ENCODE results near the gene TBX2.

Gene TBX2

DNA sequence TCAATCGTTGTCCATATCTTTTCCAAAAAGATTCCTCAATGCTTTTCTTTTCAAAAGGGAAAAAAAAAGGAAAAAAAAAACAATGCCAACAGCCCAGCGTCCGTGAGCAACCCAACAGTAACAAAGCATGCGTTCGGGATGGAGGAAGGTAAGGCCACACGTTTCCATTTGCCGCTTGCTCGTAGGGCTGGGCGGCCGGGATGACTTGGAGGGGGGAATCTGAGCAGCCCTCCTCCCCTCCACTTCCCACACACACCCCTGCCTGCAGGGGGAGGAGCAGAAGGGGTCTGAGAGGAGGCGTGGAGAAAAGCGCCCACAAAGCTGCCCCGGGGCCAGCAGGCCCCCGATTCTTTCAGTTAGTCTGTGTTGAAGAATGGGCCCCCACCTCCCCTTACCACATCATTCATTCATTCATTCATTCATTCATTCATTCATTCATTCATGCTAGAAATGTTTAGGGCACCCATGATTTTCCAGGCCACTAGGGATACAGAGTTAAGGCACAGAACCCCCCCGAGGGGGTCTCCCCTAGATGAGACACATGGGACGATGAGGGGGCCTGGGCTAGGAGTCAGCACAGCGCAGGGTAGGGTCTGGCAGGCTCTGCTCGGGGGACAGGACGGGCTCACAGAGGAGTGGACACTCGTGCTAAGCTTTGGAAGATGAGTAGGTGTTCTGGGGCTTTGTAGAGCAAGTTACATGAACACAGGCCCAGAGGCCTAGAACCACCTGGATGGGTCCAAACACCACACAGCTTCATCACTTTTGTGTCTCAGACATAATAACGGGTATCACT is 10.9 kb upstream of the TBX2 start:
- no peak for DNase-seq

DNA sequence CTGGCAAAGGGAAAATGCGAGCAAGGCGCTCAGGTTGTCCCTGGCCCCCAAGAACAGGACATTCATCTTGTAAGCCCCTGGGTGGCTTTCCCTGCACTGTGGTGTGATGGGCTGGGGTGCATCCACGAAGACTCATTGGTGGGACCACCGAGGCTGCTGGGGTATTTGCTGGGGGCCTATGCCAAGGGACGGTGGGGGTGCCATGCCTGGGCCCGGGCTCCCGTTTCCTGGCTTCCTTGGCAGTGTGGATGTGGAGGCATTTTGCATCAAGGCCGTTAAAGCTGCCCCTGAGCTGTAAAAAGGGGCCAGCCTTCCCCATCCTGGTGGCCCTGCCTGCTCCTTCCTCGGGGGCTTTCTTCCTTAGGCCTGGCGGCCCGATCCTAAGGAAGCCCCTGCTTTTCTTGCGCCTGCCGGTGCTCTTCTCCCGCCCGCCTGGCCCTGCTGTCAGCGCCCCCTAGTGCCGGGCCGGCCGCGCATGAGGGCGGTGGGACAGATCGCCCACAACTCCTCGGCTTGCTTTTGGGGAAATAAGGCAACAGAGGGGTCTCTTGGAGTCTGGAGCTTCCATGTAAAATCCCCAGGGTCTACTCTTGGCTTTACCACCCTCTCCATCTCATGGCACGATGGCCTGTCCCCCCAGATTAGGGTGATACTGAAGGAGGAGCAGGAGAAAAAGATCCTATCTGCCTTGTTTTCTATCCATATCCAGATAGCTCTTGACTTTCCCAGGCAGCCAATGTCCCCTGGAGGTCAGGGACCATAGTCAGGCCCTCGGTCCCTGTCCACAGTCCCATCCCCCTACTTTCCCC is 9.8 kb upstream of the TBX2 start:
- DNase-seq = peak; percentile 14

DNA sequence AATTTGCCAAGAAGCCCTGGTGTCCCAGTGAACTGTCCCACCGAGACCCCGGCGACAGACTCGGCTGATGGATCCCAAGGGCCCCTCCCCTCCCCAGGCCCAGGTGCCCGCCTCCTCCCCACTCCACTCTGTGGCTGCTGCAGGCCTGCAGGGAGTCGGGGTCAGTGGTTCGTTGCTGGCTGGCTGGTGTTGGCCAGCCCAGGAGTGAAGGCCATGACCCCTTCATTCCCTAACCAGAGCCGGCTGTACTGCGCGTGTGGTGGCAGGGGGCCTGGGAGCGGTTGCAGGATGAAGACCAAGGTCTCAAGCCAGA is 9.2 kb upstream of the TBX2 start:
- no peak for DNase-seq

DNA sequence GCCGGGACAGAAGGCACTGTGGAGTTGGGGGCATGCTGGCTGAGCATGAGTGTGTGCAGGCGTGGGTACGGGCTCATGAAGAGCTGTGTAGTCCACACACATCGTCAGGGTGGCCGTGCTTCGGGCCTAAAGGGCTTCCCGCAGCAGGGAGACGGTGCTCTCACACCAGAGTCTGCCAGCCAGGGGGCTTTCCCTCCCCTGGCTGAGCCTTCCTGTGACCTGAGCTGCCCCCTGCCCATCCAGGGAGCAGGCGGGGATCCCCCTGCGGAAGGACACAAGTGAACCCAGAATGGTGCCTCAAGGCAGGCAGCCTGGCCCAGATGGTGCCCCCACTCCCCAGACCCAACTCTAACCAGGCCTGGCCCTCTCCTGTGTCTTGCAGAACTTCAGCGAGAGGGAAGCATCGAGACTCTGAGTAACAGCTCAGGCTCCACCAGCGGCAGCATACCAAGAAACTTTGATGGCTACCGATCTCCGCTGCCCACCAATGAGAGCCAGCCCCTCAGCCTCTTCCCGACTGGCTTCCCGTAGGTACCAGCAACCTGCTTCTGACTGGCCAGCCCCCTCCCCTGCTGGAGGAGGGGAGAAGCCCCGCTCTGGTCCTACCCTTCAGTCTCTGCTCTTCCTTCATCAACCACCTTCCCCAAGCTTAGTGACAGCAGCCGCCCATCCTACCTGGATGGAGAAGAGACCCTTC is 7.9 kb upstream of the TBX2 start:
- DNase-seq = no peak

DNA sequence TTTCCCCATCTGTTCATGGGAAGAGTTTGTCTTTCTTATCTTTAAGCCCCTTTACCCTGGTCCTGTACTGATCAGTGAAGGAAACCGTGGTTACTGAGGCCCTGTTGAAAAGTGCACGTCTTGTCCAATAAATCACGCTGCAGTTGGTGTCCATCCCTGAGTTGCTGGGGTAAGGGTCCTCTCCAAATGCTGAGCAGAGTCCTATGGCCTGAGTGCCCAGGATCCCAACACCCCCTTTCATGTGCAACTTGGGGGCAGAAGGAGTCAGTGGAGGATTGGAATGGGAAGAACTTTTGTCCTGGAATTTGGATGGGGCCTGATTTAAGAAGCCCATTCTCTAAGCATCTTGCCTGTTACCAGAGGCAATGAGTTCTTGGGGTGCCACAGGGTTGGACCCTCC is 7.0 kb upstream of the TBX2 start:
- DNase-seq = no peak

DNA sequence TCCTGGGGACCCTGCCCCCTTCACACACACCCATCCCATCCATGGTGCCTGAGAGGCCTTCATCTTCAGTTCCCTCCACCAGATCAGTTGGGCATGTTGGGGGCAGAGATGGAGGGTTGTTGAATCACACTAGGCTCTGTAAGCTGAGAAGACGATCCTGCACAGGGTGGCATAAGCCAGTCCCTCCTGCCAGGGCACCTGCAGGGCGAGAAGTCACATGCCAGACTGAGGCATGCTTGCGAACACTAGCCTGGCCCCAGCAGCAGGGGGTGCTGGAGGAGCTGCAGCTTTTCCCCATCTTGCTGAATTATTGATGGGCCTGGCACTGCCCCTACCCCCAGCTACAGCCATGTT is 6.1 kb upstream of the TBX2 start:
- DNase-seq = no peak

DNA sequence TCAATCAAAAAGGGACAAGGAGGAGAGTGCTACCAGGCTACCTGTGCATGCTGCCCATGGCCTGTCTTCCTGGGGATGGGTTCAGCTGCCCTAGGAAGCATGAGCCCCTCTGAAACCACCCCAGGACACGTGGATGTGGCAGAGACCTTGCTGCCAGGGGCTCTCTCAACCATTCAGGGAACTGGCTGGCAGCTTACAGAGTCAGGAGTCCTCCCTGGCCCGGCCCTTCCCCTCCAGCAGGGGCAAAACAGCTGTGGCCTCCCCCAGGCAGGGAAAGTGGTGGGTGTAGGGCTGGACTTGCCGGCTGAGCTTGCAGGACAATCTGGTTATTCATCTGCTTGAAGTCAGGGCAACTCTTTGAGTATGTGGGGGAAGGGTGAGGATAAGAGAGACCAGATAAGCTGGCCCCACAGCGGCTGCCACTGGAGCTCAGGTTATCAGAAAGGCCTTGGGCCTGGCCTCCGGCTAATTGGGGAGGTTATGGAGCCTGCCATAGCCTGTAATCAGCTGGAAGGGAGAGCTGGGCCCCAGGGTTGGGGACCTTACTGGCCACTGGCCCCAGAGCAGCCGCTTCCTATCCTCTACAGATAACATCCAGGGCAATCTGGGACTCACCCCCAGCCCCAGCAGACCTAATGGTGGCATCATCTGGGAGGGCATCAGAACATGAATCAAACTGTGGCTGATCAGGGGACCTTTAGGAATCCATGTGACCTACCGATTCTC is 5.6 kb upstream of the TBX2 start:
- DNase-seq = no peak

DNA sequence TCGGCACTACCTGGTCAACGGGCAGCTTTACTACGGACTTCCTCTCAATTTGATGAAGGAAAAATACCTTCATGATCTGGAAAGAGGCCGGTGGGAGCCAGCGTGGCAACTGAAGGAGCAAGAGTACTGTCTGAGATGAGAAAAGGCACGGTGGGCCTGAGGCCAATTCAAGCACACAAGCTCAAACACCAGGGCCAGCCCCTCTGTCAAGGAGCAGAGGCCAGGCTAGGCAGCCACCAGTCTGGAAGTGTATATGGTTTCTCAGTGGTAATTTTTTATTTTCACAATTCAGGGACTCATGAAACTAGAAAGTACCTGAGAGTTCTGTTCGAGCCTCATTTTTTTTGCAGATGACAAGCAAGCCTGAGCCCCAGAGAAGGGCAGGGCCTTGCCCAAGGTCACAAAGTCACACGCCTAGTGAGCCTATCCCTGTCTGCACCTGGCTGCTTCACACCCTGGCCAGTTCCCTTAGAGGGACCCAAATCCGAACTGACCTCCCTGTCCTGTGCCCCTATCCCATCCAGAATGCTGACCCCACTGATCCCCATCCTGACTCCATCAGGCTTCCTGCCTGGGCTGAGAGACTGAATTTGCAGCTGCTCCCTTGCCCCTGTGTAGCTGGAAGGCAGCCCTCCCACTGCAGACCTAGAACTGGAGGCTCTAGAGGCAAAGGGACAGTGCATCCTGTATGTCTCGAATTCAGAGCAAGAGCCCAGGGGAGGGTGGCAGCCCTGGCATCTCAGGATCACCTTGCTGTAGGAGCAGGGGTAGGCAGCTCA is 4.8 kb upstream of the TBX2 start:
- no peak for DNase-seq

DNA sequence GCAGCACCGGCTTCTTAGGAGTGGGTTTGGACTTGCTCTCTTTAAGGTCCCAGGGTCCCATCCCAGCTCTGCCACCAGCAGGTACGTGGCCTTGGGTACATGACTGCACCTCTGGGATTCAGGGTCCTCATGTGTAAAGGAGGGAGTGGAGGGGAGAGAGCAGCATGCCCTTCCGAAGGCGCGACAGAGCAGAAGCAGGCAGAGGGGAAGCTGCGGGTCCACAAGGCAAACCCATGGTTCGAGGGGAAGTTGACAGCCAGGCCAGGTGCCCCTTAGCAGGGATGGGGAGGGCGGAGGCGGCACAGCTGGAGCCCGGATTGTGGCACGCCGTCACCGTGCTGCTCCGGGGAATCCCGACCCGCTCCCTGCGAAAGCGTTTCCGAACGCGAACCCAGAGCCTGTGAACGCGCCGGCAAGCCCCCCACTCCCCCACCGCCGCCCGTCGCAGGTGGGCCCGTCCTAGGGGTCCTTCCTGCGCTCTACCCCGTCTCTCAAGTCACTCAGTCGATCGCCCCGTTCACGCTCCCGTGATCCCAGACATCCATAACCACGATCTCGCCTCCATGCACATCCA is 4.1 kb upstream of the TBX2 start:
- DNase-seq = no peak

DNA sequence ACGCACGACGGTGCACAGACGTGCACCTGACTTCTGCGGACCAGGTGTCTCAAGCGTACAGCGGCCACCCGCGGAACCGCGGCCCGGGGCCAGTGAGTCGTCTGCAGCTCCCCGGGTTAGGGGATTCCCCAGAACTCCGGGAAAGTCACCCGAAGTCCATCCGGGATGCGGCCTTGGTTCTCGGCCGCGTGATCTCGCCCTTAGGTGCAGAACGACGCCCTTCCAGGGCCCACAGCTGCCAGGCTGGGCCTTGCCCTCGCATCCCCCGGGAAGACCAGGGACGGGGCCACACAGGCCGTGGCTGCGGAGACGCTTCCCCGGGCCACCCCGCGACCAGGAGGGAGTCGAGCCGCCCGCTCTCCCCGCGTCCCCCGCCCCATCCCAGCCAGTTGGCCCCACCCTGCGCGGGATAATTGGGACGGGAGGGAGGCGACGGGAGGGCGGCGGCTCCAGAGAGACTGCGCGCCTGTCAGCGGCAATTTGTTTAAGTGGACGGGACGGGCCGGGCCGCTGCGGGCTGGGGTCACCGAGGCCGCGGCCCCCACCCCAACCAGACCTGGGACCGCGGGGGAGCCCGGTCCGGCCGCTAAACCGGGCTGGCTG is 3.6 kb upstream of the TBX2 start:
- DNase-seq = no peak

DNA sequence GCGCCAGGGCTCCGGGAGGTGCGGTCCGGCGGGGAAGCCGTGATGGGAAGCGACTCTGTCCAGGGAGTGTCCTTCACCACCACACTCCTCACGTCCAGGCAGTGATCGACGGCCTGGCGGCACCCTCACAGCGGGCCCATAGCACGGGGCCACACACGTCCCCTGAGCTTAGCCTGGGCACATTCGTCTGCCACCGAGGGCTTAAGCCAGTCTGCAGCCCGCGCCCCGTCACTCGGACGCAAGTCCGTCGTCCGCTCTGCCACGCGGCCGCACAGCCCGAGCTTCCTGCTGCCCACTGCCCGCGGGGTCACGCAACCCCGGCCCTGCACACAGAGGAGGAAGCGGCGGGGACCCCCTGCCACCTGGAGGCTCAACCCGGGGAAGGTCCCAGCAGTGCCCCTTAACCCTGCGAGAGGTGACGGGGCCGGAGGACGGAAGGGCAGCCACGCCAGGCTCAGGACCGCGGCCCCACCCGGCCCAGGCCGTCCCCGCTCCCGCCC is 3.0 kb upstream of the TBX2 start:
- no peak for DNase-seq

DNA sequence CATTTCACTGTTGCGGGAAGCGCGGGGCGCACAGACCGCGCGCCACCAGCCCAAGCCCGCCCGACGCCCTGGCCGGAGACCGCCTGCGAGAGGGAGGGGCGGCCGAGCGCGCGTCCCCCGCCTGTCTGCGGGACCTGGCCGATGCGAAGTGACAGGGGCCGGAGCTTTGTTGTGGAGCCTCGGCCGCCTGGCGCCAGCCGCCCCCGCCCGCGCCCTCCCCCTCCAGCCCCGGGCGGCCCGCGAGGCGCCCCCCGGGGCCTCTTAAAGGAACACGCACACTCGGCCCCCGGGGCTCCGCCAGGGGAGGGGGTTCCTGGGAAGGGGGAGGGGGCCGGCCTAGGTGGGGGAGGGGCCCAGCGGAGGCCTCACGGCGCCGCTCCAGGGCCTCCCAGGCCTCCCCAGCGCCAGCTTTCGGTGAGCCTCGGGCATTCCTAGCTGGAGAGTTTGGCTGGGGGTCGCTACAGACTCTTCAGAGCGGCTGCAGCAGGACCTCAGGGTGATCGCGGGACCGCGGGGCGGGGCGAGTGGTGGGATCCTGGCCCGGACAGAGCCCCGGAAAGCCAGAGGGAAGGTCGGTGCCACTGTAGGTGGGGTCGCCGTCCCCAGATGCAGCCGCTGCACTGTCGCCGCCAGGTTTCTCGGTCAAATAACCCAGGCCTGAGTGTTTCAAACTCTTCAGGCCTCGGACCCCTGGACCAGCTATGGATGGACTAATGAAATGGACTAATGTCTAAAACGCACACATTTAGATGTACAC is 2.4 kb upstream of the TBX2 start:
- DNase-seq = no peak

DNA sequence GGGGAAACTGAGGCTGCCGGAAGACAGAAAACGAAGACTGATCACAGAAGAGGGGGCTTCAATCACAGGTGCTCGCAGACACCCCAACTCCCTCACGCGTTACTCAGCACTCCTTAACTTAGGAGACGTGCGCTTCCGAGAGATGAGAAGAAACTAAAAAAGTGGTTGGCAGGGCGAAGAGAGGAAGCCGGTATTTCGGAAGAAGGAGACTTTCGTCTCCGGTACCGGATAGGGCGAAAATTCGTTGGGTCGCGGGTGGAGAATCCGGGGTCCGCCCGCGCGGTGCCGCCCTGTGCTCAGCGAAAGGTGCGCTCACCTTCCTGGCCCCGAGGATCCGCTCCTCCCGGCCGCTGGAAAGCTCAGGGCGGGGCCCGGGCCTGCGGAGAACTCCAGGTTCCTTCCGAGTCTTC is 917 bp upstream of the TBX2 start:
- DNase-seq = no peak

DNA sequence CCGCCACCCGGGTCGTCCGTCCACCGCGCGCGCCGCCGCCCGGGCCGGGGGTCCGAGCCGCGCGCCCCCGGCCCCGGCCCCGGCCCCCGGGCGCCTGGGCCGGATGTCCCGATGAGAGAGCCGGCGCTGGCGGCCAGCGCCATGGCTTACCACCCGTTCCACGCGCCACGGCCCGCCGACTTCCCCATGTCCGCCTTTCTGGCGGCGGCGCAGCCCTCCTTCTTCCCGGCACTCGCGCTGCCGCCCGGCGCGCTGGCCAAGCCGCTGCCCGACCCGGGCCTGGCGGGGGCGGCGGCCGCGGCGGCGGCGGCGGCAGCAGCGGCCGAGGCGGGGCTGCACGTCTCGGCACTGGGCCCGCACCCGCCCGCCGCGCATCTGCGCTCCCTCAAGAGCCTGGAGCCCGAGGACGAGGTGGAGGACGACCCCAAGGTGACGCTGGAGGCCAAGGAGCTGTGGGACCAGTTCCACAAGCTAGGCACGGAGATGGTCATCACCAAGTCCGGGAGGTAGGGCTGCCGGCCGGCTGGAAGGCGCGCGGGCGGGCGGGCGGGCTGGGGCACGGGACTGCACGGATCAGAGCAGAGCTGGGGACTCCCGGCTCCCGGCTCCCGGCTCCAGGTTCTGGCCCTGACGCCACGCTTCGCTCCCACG is 548 bp downstream of the TBX2 start:
- DNase-seq = peak; percentile 13

DNA sequence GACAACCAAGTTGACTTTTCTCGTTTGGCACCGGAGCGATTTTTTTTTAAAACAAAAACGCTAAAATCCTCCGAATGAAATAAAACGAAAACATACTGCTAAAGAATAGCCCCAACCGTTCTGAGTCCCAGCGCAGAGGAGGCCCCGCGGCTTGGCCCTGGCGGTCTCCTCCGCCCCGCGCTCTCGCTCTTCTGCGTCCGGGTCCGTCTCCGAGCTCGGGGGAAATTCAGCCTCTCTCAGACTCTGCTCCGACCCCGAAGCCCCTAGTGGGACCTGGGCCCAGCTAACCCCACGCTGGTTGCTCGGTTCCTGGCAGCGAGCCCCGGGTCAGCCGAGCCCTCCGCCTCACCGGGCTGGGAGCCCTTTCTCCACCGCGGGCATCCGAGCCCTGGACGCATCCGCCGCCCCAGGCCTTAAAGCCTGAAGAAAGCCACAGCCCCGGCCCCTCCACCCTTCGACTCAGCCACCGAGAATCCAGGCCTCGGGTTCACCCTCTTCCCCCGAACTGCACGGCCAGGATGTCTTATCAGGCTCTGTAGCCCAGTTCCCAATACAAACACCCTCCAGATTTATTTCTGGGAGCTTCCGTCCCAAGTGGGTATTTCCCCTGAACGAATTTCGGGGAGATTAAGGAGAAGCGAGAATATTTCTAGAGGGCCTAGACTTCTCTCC is 1.2 kb downstream of the TBX2 start:
- peak; percentile 11 for DNase-seq

DNA sequence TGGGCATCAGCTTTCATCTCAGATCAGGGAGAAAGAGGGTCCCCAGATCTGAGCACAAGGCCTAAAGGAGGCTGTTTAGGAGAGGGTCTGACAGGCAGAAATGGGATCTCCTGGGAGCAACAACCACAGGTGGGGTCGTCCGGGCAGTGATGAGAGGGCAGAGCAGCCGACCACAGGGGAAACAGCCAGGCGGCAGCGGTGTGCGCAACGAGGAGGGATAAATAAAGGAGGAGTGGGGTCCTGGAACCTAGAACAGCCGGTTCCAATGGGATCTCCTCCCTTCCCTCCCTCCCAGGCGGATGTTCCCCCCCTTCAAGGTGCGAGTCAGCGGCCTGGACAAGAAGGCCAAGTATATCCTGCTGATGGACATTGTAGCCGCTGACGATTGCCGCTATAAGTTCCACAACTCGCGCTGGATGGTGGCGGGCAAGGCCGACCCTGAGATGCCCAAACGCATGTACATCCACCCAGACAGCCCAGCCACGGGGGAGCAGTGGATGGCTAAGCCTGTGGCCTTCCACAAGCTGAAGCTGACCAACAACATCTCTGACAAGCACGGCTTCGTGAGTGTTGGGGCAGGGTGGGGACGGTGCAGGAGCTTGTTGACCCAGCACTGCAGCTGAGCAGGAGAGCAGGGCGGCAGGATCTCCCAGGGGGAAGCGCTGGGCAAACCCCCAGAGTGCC is 1.9 kb downstream of the TBX2 start:
- DNase-seq = no peak

DNA sequence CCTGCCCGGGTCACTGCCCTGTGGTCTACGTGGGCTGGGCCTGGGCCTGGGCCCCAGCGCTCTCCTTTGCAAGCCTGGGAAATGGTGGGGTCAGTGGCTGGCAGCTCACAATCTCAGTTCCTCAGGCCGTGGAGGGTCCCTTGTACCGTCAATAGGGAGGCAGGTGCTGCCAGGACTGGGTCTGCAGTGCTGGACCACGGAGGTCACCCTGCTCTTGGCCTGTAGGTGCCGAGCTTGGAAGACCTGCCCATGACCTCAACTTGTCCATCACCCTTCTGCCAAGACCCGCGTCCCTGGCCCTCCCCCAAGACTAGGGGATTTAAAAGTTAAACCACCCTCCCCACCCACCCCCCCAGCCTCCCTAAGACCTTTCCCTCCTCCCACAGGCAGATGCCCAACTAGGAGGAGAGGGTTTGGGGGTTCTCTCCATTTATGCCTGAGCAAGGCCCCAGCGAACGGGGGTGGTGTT is 2.5 kb downstream of the TBX2 start:
- DNase-seq = no peak

DNA sequence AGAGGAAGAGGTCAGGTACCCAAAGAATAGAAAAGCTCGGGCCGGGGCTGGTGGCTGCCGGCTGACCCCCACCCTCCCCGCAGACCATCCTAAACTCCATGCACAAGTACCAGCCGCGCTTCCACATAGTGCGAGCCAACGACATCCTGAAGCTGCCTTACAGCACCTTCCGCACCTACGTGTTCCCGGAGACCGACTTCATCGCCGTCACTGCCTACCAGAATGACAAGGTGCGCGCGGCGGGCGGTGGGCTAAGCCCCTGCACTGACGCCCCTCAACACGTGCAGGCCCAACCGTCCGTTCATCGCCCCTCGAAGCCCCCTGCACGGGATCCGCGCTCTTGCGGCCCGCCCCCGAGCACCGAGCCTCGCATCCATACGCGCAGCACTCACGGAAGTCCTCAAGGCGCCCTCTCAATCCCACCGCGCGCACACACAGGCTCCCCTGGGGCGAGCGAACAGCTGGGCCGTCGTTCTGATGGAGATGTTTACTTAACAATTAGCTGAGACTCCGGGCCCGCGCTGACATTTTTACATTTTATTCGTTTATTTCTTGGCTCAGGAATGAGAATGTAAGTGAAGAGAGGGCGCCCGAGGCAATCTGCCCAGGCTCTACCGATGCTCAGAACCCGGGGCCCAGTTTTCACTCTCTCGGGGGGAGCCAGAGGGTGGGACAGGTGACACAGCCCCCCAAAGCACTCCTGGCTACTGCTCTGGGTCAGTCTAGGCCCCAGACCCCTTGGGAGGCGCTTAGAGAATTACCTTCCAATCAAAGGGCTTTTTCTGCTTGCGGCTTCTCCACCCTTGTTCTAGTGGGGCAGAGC is 3.5 kb downstream of the TBX2 start:
- DNase-seq = peak; percentile 79
